Head of caudate nucleus (tissue), 42 donors: ENCODE measurements around the gene MED12.
A peak's percentile ranks its signal among the peaks of the same experiment; 100 is the strongest.
"Not testable (repeated sequence)": the region's sequence is repeated elsewhere in the genome, so short reads cannot be mapped to it uniquely, and the experiment has no call there.

Experiments
- DNase-seq, 42 donors: peaks; one replicate each; pipeline versions ENCODE4 v3.0.0 to v3.0.0-alpha.2; 2020 to 2021; ENCODE audit warnings: mixed read lengths in 7 of 42
- intact Hi-C: fragments of 100-400 bp; cut with DNase I; formaldehyde crosslinking; loops from one replicate; pipeline ENCODE4 v1.15.0; 2022

The MED12 gene

DNA sequence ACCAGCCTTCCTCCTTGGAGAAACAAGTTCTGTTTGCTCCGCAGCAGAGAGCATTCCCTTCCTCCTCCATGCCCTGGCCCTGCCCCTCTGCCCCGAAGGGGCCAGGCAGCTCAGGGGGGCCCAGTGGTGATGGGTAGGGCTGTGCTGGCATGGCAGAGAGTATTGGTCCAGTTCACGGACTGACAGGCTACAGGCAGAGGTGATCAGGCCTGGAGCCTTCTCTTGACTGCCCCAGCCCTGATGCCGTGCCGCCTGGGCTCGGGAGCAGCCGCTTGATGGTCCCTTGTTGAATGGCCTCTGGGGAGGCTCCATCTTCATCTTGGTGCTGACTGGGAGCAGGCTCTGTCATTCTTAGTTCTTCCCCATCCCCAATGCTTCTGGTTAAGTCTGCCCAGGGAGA lies 35.8 kb downstream of the MED12 start:
- DNase-seq = no peak
- intact Hi-C loops = no loop called here

GRCh38 chrX:71154641-71155040 lies 36.2 kb downstream of the MED12 start:
- DNase-seq = no peak
- intact Hi-C loops = no loop called here

DNA sequence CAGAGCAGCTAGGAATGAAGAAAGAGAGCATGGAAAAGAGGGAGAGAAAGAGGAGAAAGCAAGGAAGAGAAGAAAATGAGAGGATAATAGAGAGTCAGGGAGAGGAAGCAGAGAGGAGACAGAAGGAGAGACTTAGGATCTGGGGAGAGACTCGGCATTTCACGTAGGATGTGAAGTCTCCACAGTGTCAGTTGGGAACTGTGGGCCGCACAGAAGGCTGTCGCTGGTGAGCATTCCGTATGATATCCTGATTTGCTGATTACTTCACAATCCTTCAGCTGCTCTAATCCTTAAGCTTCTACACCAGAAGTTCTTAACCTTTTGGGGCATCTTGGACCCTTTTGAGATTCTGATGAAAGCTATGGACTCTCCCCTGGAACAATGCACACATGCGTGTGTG lies 40.2 kb downstream of the MED12 start:
- intact Hi-C loops = no loop called here
- peak in 3 of 42 donors; percentile 54 to 67 (median 59) for DNase-seq

- intact Hi-C loops = no loop called here
- DNase-seq = no peak
These were observed 40.9 kb downstream of the MED12 start for GRCh38 chrX:71159335-71159734.

DNA sequence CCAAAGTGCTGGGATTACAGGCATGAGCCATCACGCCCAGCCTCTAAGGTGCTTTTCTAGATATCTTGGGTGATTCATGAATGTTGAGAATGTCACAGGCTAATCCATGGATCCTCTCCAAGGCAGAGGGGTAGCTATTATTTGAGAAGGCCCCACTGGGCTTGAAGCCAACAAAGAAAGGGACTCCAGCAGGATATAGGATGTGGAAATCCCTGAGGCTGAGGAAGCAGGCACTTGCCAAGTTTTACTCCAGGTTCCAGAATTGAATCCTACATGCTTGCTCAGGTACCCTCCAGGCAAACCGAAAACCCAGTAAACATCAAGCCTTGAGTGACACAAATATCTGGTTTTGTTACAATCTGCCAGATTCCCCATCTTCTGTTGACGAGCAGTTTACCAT lies 42.1 kb downstream of the MED12 start:
- intact Hi-C loops = no loop called here
- no peak for DNase-seq

DNA sequence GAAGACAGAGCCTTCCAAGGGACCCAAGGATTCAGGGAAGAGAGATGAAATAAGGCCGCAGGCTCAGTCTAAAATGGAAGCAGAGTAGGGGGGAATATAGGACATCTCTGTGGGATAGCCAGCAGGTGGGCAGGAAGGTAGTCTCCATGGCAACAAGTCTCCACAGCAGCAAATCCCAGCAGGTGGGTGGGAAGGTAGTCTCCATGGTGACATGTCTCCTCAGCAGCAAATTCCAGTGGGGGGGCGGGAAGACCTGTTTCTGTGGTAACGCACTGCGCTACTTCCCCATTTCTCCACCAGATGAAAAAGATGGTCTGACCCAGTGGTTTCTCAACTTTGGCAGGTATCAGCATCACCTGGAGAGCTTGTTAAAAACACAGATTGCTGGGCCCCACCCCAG lies 44.6 kb downstream of the MED12 start:
- DNase-seq = peak in 34 of 42 donors; percentile 28 to 83 (median 59)
- intact Hi-C loops = no loop called here

- DNase-seq = no peak
- intact Hi-C loops = no loop called here
These were observed 45.7 kb downstream of the MED12 start for GRCh38 chrX:71164071-71164470.

GRCh38 chrX:71166461-71166860 lies 48.1 kb downstream of the MED12 start:
- DNase-seq = peak in 18 of 42 donors; percentile 29 to 73 (median 56)
- intact Hi-C loops = no loop called here

GRCh38 chrX:71167031-71167781 lies 48.8 kb downstream of the MED12 start:
- DNase-seq = peak in 5 of 42 donors; percentile 41 to 64 (median 46)
- intact Hi-C loops = no loop called here

- intact Hi-C loops = no loop called here
- DNase-seq = no peak
These were observed 49.7 kb downstream of the MED12 start for GRCh38 chrX:71168134-71168533.

- intact Hi-C loops = no loop called here
These were observed 51.2 kb downstream of the MED12 start for GRCh38 chrX:71169586-71169985.

GRCh38 chrX:71170660-71171059 lies 52.3 kb downstream of the MED12 start:
- intact Hi-C loops = loop anchor here (10.0 kb wide), 1 partner anchor 176 kb away; no protein-coding TSS in a partner anchor
- no peak for DNase-seq

More at GRCh38 chrX:71169586-71169985, 51.2 kb downstream of the MED12 start:
- peak in 1 of 42 donors; percentile 37 for DNase-seq

- DNase-seq = peak in 1 of 42 donors; percentile 49
- intact Hi-C loops = loop anchor here (10.0 kb wide), 1 partner anchor 176 kb away; no protein-coding TSS in a partner anchor
These were observed 52.9 kb downstream of the MED12 start for GRCh38 chrX:71171110-71171801.

GRCh38 chrX:71173440-71173839 lies 55.0 kb downstream of the MED12 start:
- intact Hi-C loops = loop anchor here (10.0 kb wide), 1 partner anchor 179 kb away; no protein-coding TSS in a partner anchor
- no peak for DNase-seq

- no peak for DNase-seq
- intact Hi-C loops = loop anchor here (10.0 kb wide), 1 partner anchor 180 kb away; no protein-coding TSS in a partner anchor
These were observed 56.4 kb downstream of the MED12 start for GRCh38 chrX:71174795-71175194.

- intact Hi-C loops = loop anchor here (10.0 kb wide), 1 partner anchor 181 kb away; no protein-coding TSS in a partner anchor
These were observed 57.1 kb downstream of the MED12 start for GRCh38 chrX:71175531-71175930.

DNA sequence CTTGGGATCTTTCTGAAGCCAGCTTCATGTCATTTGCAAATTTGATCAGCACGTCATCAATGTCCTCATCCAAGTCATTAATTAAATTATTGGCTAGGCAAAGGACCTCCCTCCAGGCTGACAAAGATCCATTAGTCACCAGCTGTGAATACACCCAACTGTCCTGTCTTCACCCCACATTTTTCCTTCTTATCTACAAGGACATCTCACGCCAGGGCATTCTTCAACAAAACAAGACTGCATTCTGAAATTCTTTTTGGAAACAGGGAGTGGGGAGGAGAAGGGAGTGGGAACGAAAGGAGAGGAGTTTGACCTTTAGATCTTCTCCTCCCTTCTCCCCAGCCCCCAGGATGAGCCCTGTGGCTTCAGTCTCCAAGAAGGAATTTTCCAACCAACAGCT lies 58.9 kb downstream of the MED12 start:
- no peak for DNase-seq
- intact Hi-C loops = loop anchor here (10.0 kb wide), 1 partner anchor 183 kb away; no protein-coding TSS in a partner anchor

More at GRCh38 chrX:71175531-71175930, 57.1 kb downstream of the MED12 start:
- DNase-seq = no peak

DNA sequence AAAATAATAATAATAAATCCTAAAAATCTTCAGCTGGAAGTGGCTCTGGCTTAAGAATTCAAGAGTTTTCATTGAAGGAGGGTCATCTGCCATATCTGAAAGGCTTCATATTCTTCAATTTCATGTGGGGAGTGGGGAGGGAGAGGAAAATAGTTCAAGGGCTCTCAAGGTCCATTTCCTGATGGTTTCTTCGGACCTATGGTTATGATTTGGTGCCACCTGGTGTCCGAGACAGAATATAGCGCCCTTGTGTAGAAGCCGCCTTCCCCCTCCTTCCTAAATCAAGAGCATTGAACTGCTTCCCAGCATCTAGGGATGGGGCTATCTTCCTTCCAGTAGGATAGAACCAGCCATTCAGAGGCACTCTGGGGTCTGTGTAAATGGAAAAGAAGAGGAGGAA lies 60.5 kb downstream of the MED12 start:
- DNase-seq = peak in 38 of 42 donors; percentile 33 to 86 (median 63)
- intact Hi-C loops = loop anchor here (10.0 kb wide), 1 partner anchor 184 kb away; no protein-coding TSS in a partner anchor

GRCh38 chrX:71180579-71181265 lies 62.3 kb downstream of the MED12 start:
- DNase-seq = peak in 1 of 42 donors; percentile 0
- intact Hi-C loops = not testable (repeated sequence)
